ENCODE measurements around the gene FCF1. TPM values are rescaled to one million over a fixed set of nuclear protein-coding genes. Genes with fewer than 3 reads are reported as not detected.
A peak's percentile ranks its signal among the peaks of the same experiment; 100 is the strongest.

FCF1 gene
- total and polyA plus RNA-seq, 2 of the 13 experiments (the other 11 are each of a cell fraction or from before 2014, with no cell fraction given), result 31.0 to 44.4 TPM

- TF ChIP-seq ZNF512 (CRISPR knock-in tag; IDR thresholded peaks at IDR 0.05) (no peak), KMT2B (CRISPR knock-in tag; IDR thresholded peaks at IDR 0.05) (peak; percentile 98)
Observed at GRCh38 chr14:74712499-74713394, at the start of gene FCF1, which contains the start of gene AREL1 (continued).

- FAIRE-seq (no peak), DNase-seq (ENCODE audit: low spot score) (no peak), ATAC-seq (no peak)
- H3K27me3 ChIP-seq (ENCODE audit: control insufficient read depth in 1 of 2, insufficient read depth in 2 of 2, low read length in 2 of 2), result no peaks in the 10 kb centered on the region
- H3K36me3 ChIP-seq (replicated peaks in 1 of 2; ENCODE audit: control insufficient read depth in 1 of 2, insufficient read depth in 2 of 2, low read length in 2 of 2), result peaks cover 9 to 52% of the 10 kb centered on the region in 2 experiments
- no peak overlapping the region for H3K4me3 ChIP-seq (replicated peaks in 1 of 3; ENCODE audit: insufficient read depth in 1 of 3, low read depth in 2 of 3, low read length in 3 of 3)
- no peak overlapping the region for H3K9ac ChIP-seq (ENCODE audit: insufficient read depth, low read depth, low read length)
- TF ChIP-seq SRF (IDR thresholded peaks at IDR 0.05; ENCODE audit: low read depth, low read length) (no peak), ARNTL (CRISPR knock-in tag; IDR thresholded peaks at IDR 0.05) (no peak), SAP130 (CRISPR knock-in tag; IDR thresholded peaks at IDR 0.05; ENCODE audit: low read depth) (no peak)
- H4K20me1 ChIP-seq (ENCODE audit: insufficient read depth, low read length), result no peaks in the 10 kb centered on the region; the same call in 1 of the 2 replicates
- H2AFZ ChIP-seq (ENCODE audit: low read length), result no peak overlapping the region
- in situ Hi-C loops (cut with HindIII; ENCODE audit: extremely low pct_ligation_motif_present, low pct_unique_long_range_greater_than_20kb), result no loop called here
- H3K79me2 ChIP-seq (ENCODE audit: insufficient read depth, low read length), result no peaks in the 10 kb centered on the region
- ChIA-PET CTCF (ENCODE audit: low intra/inter-chr PET ratio, low total read pairs) (no interaction called here), POLR2A (no interaction called here)
- intact Hi-C loops (cut with micrococcal nuclease; ENCODE audit: unreplicated experiment), result no loop called here
- H3K4me2 ChIP-seq (ENCODE audit: low read depth, low read length), result no peak overlapping the region
- no peaks in the 10 kb centered on the region for H3K4me1 ChIP-seq (ENCODE audit: insufficient read depth, low read length)
- H3K9me3 ChIP-seq (ENCODE audit: low read length), result no peaks in the 10 kb centered on the region
- no TSS peak for BruUV-seq (replicated peaks)
- WGBS (ENCODE audit: low lambda C conversion rate), result 97% methylated on average over 7 of the region's 7 CpGs
- no peak overlapping the region for H3K27ac ChIP-seq (ENCODE audit: extremely low read length, insufficient read depth, low read length)
Observed at GRCh38 chr14:74663884-74664283, 49.1 kb upstream of the FCF1 start.
